Activated T-helper 17 cell treated with anti-CD3 and anti-CD28 coated beads, Interleukin-2, amount 50 U/mL, for 72 hours (primary cell): ENCODE measurements around the gene FOSL2. TPM values are rescaled to one million over a fixed set of nuclear protein-coding genes. Genes with fewer than 3 reads are reported as not detected.

Experiments
- ATAC-seq: fragments of 150-1000 bp; cut with Tn5 transposase; replicated peaks from 2 replicates; pipeline ENCODE4 v1.10.0; 2021; ENCODE audit warnings: mild to moderate bottlenecking, moderate library complexity
- H3K27ac Mint-ChIP-seq: one replicate; pipeline ENCODE4 v1.8.0; 2022; ENCODE audit warnings: mixed read lengths
- H3K27me3 Mint-ChIP-seq: one replicate; pipeline ENCODE4 v1.8.0; 2022; ENCODE audit warnings: mixed read lengths
- H3K36me3 Mint-ChIP-seq: one replicate; pipeline ENCODE4 v1.8.0; 2022; ENCODE audit warnings: low read depth, mild to moderate bottlenecking, mixed read lengths
- H3K4me1 Mint-ChIP-seq: one replicate; pipeline ENCODE4 v1.8.0; 2022; ENCODE audit warnings: mixed read lengths
- H3K4me3 Mint-ChIP-seq: one replicate; pipeline ENCODE4 v1.8.0; 2022; ENCODE audit warnings: mild to moderate bottlenecking, mixed read lengths
- H3K9me3 Mint-ChIP-seq: one replicate; pipeline ENCODE4 v1.8.0; 2022; ENCODE audit warnings: mixed read lengths
- total RNA-seq, 2 donors: library from RNA; stranded (reverse); gene quantifications; one replicate each; pipeline ENCODE4 v1.2.3, GENCODE V29; 2022

Gene FOSL2
- total RNA-seq, 2 donors from 2014 or later: 90.9 to 214 TPM

DNA sequence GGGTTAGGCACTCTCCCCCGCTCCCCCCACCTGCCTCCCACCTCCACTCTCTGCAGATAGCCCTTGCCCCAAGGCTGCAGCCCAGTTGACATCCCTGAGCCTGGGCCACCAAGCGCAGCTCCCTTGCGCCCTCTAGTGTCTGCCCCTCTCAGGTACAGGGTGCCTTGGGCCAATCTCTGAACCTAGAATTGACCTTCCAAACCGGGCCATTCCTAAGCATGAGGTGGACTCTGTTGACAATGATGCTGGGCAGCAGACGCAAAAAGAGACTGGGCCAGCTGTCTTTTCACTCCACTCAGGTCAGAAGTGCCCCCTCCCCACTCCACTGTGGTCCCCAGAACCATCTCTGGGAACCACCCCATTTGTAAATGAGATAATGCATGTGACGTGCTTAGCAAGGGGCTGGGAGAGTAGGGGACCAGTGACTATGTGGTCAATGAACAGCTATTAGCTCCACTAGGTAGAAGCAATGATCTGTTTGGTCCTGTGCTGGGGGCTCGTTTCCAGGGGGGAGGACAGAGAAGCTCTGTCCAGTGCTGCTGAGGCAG, 60.0 kb downstream of the FOSL2 start:
- Mint-ChIP-seq H3K36me3 (peaks cover 9% of the 10 kb centered on the region), H3K4me3 (no peak overlapping the region), H3K27ac (peak overlapping the region; percentile 45), H3K27me3 (no peaks in the 10 kb centered on the region), H3K4me1 (peaks cover 28% of the 10 kb centered on the region), H3K9me3 (no peaks in the 10 kb centered on the region)
- peak; percentile 50 for ATAC-seq

DNA sequence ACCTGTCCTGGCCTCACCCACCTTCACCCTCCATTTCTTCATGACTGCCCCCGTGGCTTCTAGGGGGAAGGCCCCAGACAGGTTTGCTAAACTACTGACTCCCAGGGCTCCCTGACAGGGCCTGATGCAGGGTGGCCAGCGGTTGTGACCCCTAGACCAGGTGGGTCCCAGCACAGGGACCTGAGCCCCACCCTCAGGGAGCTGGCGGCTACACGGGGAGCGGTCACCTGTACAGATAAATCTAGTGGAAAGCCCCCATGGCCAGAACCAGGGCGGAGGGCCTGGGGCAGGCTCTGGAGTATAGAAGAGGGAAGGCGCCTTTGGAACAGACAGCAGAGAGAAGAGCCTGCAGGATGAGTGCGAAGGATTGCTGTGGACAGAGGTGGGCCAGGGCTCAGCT, 60.7 kb downstream of the FOSL2 start:
- no peak for ATAC-seq
- Mint-ChIP-seq H3K9me3 (no peaks in the 10 kb centered on the region), H3K36me3 (peaks cover 9% of the 10 kb centered on the region), H3K27ac (no peak overlapping the region), H3K4me1 (peaks cover 24% of the 10 kb centered on the region), H3K4me3 (no peak overlapping the region), H3K27me3 (no peaks in the 10 kb centered on the region)

DNA sequence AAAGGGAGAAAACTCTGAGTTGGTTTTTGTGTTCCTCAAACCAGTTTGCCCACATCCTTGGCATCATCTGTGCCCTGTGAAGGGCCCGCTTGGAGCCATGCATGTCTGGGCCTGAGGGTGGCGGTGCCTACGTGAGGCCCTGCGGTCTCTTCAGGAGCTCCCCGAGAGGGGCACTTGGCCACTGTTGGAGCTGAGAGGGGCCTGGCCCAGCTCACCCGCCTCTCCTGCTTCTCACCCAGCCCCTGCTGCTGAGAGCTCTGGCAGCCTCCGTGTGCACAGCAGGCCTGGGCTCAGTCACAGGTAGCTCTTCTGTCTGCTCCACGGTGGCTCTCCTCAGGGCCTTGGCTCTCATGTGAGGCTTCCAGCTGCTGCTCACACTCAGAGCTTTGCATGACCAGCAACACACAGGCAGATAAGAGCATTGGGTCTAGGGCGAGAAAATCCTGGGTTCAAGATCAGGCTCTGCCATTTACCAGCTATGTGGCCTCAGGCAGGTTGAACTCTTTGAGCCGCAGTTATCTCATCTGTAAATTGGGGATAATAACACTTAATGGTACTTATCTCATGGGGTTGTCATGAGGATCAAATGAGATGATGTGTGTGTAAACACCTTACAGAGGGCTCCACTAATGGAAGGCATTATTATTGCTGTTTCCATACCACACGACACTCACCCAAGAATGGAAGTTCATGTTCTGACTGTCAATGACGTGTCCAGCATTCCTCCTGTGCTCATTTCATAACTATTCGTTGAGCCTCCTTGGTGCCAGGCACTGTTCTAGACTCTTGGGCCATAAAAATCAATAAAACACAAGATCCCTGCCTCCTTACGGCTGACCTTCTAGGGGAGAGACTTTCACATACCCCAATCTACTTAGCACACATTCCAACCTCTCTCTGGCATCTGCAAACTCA, 61.6 kb downstream of the FOSL2 start:
- Mint-ChIP-seq H3K4me3 (no peak overlapping the region), H3K4me1 (peaks cover 17% of the 10 kb centered on the region), H3K36me3 (peaks cover 9% of the 10 kb centered on the region), H3K27ac (no peak overlapping the region), H3K27me3 (no peaks in the 10 kb centered on the region), H3K9me3 (no peaks in the 10 kb centered on the region)
- no peak for ATAC-seq

DNA sequence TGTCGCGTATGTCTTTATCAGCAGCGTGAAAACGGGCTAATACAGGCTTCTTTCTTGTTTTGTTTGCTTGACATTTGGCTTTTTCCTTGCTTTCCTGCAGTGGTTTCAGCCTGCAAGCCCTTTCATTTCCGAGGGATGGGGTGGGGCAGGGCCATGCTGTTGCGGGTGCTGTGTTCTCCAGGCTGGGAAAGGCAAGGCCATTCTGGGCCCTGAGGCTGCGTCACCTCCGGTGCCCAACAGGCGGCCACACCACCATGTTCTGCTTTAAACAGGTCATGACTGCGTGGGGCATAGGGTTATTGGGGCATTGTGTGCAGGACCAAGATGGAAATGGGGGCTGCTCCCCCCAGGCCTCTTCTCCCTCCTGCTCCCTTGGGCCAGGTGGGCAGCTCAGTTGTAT, 64.6 kb downstream of the FOSL2 start:
- ATAC-seq: no peak
- peaks cover 3% of the 10 kb centered on the region for H3K4me1 Mint-ChIP-seq
- no peaks in the 10 kb centered on the region for H3K36me3 Mint-ChIP-seq
- H3K4me3 Mint-ChIP-seq: no peak overlapping the region
- H3K27ac Mint-ChIP-seq: no peak overlapping the region
- H3K9me3 Mint-ChIP-seq: no peaks in the 10 kb centered on the region
- H3K27me3 Mint-ChIP-seq: peaks cover 3% of the 10 kb centered on the region

DNA sequence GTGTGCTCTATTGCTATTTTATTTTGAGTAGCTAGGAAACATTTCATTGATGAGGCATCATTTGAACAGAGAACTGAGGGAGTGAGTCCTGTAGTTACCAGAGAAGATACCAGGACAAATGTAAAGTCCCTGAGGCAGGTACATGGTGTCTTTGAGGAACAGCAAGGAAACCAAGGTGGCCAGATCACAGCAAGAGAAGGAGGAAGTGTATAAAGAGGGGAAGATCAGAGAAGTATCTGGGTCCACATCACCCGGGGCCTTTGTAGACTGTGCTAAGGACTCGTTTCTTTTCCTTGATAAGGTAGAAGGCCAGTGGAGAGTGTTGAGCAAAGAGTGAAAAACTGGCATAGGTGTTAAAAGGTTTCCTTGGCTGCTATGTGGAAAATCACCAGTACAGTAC, 68.4 kb downstream of the FOSL2 start:
- no peak overlapping the region for H3K27ac Mint-ChIP-seq
- ATAC-seq: no peak
- H3K36me3 Mint-ChIP-seq: no peaks in the 10 kb centered on the region
- H3K4me1 Mint-ChIP-seq: peaks cover 25% of the 10 kb centered on the region
- H3K9me3 Mint-ChIP-seq: no peaks in the 10 kb centered on the region
- peaks cover 8% of the 10 kb centered on the region for H3K27me3 Mint-ChIP-seq
- H3K4me3 Mint-ChIP-seq: no peak overlapping the region

DNA sequence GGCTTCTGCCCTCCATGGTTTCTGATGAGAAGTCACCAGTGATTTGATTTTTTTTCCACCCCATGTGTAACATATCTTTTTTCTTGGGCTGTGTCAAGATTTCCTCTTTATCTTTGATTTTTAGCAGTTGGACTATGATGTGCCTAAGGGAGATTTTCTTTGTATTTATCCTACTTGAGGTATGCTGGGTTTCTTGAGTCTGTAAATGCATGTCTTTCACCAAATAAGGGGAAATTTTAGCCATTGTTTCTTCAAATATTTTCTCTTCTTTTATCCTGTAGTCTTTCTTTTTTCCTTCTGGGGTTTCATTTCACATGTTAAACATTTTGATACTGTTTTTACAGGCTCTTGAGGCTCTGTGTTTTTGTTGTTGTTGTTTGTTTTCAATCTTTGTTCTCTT, 69.5 kb downstream of the FOSL2 start:
- no peak overlapping the region for H3K27ac Mint-ChIP-seq
- no peak overlapping the region for H3K4me3 Mint-ChIP-seq
- H3K36me3 Mint-ChIP-seq: no peaks in the 10 kb centered on the region
- ATAC-seq: no peak
- H3K9me3 Mint-ChIP-seq: no peaks in the 10 kb centered on the region
- H3K4me1 Mint-ChIP-seq: peaks cover 25% of the 10 kb centered on the region
- H3K27me3 Mint-ChIP-seq: peaks cover 8% of the 10 kb centered on the region

DNA sequence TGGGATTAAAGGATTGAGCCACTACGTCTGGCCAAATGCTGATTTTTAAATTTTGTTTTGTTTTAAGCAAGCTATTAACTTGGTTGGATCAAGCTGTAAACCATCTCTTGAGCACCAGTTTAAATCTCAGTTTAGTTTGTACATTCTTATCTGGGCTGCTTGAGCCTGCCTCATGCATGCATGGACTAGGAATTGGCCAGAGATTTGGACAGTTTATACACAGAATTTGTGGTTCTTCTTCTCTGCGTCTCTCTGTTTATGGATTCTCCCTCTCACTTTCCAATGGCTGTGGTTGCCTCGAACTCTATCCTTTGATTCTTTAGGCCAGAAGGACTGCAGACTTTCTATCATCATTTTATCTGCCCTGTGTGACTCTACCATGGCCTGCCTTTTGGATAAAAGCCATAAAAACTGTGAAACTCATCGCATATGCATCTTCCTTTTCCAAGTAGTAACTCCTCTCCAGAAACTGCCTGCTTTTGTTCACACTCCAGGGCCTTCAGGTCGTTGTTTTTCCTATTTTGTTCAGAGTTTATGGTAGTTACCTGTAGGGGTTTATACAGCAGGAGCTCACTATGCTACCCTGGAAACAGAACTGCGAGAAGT, 70.7 kb downstream of the FOSL2 start:
- Mint-ChIP-seq H3K9me3 (no peaks in the 10 kb centered on the region), H3K27me3 (peaks cover 11% of the 10 kb centered on the region), H3K27ac (no peak overlapping the region), H3K36me3 (no peaks in the 10 kb centered on the region), H3K4me1 (peaks cover 22% of the 10 kb centered on the region), H3K4me3 (peak overlapping the region; percentile 42)
- ATAC-seq: no peak

DNA sequence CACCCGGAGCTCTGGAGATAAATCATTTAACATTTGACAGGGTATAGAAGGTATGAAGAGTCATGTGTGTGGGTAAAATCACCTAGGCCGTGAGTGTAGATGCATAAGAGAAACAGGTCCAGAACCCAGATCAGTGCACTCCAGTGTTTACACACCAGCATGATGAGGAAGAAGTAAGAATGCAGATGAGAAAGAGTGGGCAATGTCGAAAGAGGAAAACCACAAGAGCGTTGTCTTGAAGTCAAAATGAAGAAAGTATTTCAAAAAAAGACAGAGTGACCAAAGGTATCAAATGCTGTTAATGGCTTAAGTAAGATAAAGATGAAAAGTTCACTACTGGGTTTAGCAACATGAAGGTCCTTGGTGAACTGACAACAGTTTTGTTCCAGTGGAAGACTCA, 71.2 kb downstream of the FOSL2 start:
- peaks cover 11% of the 10 kb centered on the region for H3K27me3 Mint-ChIP-seq
- no peaks in the 10 kb centered on the region for H3K36me3 Mint-ChIP-seq
- peaks cover 22% of the 10 kb centered on the region for H3K4me1 Mint-ChIP-seq
- H3K27ac Mint-ChIP-seq: peak overlapping the region; percentile 10
- peak overlapping the region; percentile 42 for H3K4me3 Mint-ChIP-seq
- no peaks in the 10 kb centered on the region for H3K9me3 Mint-ChIP-seq
- peak; percentile 15 for ATAC-seq

DNA sequence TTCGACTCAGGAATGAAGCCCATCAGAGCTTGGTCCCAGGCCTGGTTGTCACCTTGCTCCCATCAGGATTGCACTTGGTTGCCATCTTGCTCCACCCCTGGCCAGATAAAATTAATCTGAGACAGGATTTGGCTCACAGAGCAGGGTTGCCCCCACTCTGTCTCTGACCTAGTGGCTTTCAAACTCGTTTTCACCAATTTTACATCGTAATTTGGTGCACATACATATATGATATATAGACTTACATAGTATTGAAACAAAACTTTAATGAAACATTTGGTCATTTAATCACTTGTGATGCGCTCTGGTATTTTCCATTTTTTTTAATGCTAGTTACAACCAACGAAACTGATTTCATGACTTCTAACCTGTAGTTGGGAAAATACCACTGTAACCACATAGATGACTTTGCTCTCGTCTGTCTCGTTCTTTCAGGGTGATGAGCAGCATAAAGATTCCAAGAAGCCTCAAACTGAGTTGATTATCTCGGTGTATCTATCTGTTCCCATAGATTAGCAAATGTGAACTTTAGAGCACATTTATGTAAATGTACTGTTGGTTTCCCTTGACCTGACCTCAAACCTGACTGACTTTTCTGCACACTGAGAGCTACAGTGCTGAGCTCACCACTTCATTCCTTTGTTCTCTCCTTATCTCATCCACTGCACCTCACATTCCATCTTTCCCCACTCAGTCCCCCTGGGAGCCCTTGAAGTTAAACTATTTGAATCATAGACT, 72.7 kb downstream of the FOSL2 start:
- peak overlapping the region; percentile 42 for H3K4me3 Mint-ChIP-seq
- peak; percentile 96 for ATAC-seq
- peaks cover 27% of the 10 kb centered on the region for H3K4me1 Mint-ChIP-seq
- H3K36me3 Mint-ChIP-seq: no peaks in the 10 kb centered on the region
- no peaks in the 10 kb centered on the region for H3K9me3 Mint-ChIP-seq
- H3K27me3 Mint-ChIP-seq: peaks cover 11% of the 10 kb centered on the region
- H3K27ac Mint-ChIP-seq: peak overlapping the region; percentile 59

Other genes starting within 250 kb of the FOSL2 start
- under 1 TPM; 0.61 to 0.90 TPM for gene PLB1, start 103.2 kb downstream of the FOSL2 start, total RNA-seq